ENCODE data around the gene NOTO. TPM values are rescaled to one million over a fixed set of nuclear protein-coding genes. Genes with fewer than 3 reads are reported as not detected.
"Not testable (repeated sequence)": the region's sequence is repeated elsewhere in the genome, so short reads cannot be mapped to it uniquely, and the experiment has no call there.

NOTO gene
- total RNA-seq, 2 donors from 2014 or later: not detected

DNA sequence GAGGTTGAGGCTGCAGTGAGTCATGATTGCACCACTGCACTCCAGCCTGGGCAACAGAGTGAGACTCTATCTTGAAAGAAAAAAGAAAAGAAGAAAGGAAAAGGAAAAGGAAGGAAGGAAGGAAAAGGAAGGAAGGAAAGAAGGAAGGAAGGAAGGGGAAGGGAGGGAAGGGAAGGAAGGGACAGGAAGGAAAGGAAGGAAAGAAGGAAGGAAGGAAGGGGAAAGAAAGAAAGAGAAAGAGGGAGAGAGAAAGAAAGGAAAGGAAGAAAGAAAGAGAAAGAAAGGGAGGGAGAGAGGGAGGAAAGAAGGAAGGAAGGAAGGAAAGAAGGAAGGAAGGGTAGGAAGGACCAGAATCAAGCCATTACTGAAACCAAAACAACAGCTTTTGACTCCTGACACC, 34.0 kb upstream of the NOTO start:
- intact Hi-C loops (cut with DNase I); H3K27me3 ChIP-seq; DNase-seq; H3K9me3 ChIP-seq; H3K27ac ChIP-seq; H3K36me3 ChIP-seq (replicated peaks in 1 of 2; ENCODE audit: insufficient read depth in 1 of 2, low read depth in 2 of 2); ATAC-seq; H3K4me3 ChIP-seq; H3K4me1 ChIP-seq: not testable (repeated sequence)

DNA sequence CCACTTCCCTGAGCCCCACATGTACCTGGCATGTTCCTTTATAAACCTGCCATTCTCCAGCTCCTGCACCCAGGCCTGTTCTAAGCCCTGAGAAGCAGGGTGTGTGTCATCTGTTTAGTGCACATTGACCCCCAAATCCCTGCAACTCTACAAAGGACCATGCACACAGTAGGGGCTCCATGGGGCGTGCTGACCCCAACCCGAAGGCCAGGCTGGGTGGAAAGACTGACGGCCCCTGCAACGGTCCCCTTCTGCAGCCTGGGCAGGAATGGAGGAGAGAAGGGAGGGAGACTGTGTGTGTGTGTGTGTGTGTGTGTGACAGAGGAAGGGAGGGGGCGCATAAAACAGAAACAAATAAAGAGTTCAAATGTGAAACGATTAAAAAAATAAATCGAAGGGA, 32.0 kb upstream of the NOTO start:
- not testable (repeated sequence) for ATAC-seq; H3K27ac ChIP-seq; H3K36me3 ChIP-seq (replicated peaks in 1 of 2; ENCODE audit: insufficient read depth in 1 of 2, low read depth in 2 of 2); H3K4me3 ChIP-seq; H3K27me3 ChIP-seq; H3K9me3 ChIP-seq; DNase-seq; H3K4me1 ChIP-seq
- intact Hi-C loops (cut with DNase I): loop anchor here (10.0 kb wide), 1 partner anchor 276 kb away; no protein-coding TSS in a partner anchor
- 39 to 54% methylated on average over 6 to 7 of the region's 7 CpGs for WGBS, 2 donors

GRCh38 chr2:73172963-73173362, 29.4 kb upstream of the NOTO start:
- 77 to 78% methylated on average over 6 of the region's 6 CpGs for WGBS, 2 donors

GRCh38 chr2:73173781-73174180, 28.6 kb upstream of the NOTO start:
- intact Hi-C loops (cut with DNase I): loop anchor here (10.0 kb wide), 1 partner anchor 279 kb away; no protein-coding TSS in a partner anchor
- Histone ChIP-seq H3K4me1 (peaks cover 27% of the 10 kb centered on the region), H3K4me3 (no peak overlapping the region), H3K36me3 (replicated peaks in 1 of 2; ENCODE audit: insufficient read depth in 1 of 2, low read depth in 2 of 2) (no peaks in the 10 kb centered on the region), H3K9me3 (no peaks in the 10 kb centered on the region), H3K27me3 (peaks cover 0 to 8% of the 10 kb centered on the region in 2 donors), H3K27ac (no peak overlapping the region)
- TF ChIP-seq POLR2A (IDR thresholded peaks at IDR 0.05): no peak
- DNase-seq (no peak), ATAC-seq (no peak)
- 93 to 98% methylated on average over 6 to 7 of the region's 7 CpGs for WGBS, 2 donors

More at GRCh38 chr2:73172963-73173362, 29.4 kb upstream of the NOTO start:
- no peak for TF ChIP-seq POLR2A (IDR thresholded peaks at IDR 0.05)
- TF ChIP-seq CTCF (IDR thresholded peaks at IDR 0.05): no peak
- H3K9me3 ChIP-seq: no peaks in the 10 kb centered on the region
- no peaks in the 10 kb centered on the region for H3K36me3 ChIP-seq (replicated peaks in 1 of 2; ENCODE audit: insufficient read depth in 1 of 2, low read depth in 2 of 2)
- intact Hi-C loops (cut with DNase I): loop anchor here (10.0 kb wide), 1 partner anchor 278 kb away; no protein-coding TSS in a partner anchor
- H3K4me1 ChIP-seq: peaks cover 27% of the 10 kb centered on the region
- H3K4me3 ChIP-seq: no peak overlapping the region
- no peak overlapping the region for H3K27ac ChIP-seq
- ATAC-seq (no peak), DNase-seq (no peak)
- peaks cover 0 to 6% of the 10 kb centered on the region in 2 donors for H3K27me3 ChIP-seq

GRCh38 chr2:73174244-73174643, 28.1 kb upstream of the NOTO start:
- ATAC-seq (no peak), DNase-seq (no peak)
- H3K27ac ChIP-seq: no peak overlapping the region
- H3K9me3 ChIP-seq: no peaks in the 10 kb centered on the region
- H3K4me1 ChIP-seq: peaks cover 27% of the 10 kb centered on the region
- no peaks in the 10 kb centered on the region for H3K36me3 ChIP-seq (replicated peaks in 1 of 2; ENCODE audit: insufficient read depth in 1 of 2, low read depth in 2 of 2)
- WGBS, 2 donors: 88 to 96% methylated on average over 8 to 10 of the region's 10 CpGs
- intact Hi-C loops (cut with DNase I): loop anchor here (10.0 kb wide), 1 partner anchor 279 kb away; no protein-coding TSS in a partner anchor
- no peak overlapping the region for H3K4me3 ChIP-seq
- peaks cover 0 to 8% of the 10 kb centered on the region in 2 donors for H3K27me3 ChIP-seq
- TF ChIP-seq POLR2A (IDR thresholded peaks at IDR 0.05) (no peak), CTCF (IDR thresholded peaks at IDR 0.05) (no peak)

DNA sequence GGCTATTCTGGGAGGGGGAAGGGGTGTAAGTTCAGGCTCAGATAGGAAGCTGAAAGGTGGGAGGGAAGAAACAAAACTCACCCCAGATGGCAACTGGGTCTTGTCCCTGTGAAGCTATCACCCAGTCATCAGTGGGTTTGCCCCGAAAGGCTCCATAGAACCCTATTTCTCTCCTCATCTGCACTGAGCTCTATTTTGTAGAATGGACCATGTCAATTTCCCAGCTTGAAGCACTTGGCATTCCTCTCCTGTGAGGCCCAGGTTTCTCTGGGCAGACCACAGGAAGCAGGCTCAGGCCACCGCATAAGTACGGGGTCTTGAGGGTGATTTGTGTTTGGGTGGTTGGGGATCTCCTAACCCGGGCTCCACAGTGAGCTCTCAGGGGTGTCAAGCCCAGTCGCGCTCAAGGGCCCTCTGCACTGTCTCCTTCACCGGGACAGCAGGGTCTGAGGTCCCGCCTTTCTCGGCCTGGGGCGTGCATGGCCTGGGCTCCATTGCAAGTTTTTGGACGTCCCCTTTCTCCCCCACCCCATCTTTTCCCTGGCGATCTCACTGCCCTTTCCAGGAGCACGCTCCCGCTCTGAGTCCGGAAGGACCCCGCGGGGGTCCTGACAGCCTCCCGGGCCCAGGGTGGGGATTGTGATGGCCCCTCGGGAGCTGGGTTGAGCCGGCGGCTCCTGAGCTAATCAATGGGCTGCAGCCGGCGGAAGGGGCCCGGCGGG, 27.3 kb upstream of the NOTO start:
- ATAC-seq (no peak), DNase-seq (no peak)
- WGBS, 2 donors: 25 to 55% methylated on average over 8 to 25 of the region's 25 CpGs
- intact Hi-C loops (cut with DNase I): loop anchor here (5.0 to 10.0 kb wide), 2 partner anchors 183 to 280 kb away; no protein-coding TSS in a partner anchor
- Histone ChIP-seq H3K4me1 (peaks cover 27% of the 10 kb centered on the region), H3K27ac (no peak overlapping the region), H3K27me3 (peaks cover 0 to 9% of the 10 kb centered on the region in 2 donors), H3K36me3 (replicated peaks in 1 of 2; ENCODE audit: insufficient read depth in 1 of 2, low read depth in 2 of 2) (no peaks in the 10 kb centered on the region), H3K9me3 (no peaks in the 10 kb centered on the region), H3K4me3 (no peak overlapping the region)
- TF ChIP-seq CTCF (IDR thresholded peaks at IDR 0.05) (no peak), POLR2A (IDR thresholded peaks at IDR 0.05) (no peak)
